GM19452 (cell line): ENCODE results near the gene NR2F2.

Experiments used
- ATAC-seq: cut with Tn5 transposase; IDR thresholded peaks from one replicate; pipeline ENCODE4 v1.9.1; 2021; ENCODE audit not compliant: unreplicated experiment

Gene NR2F2

GRCh38 chr15:96330450-96331143 lies at the start of gene NR2F2:
NR2F2 (plus strand) TSS chr15:96330700; CDS start chr15:96332106, 1,406 bp downstream.
- peak; percentile 58 for ATAC-seq

- ATAC-seq: no peak
Observed at GRCh38 chr15:96285305-96285704, 45.2 kb upstream of the NR2F2 start.

- ATAC-seq: no peak
Observed at GRCh38 chr15:96285729-96286254, 44.7 kb upstream of the NR2F2 start.

GRCh38 chr15:96290679-96291078 lies 39.8 kb upstream of the NR2F2 start:
- no peak for ATAC-seq

- no peak for ATAC-seq
Observed at GRCh38 chr15:96292635-96293034, 37.9 kb upstream of the NR2F2 start.

GRCh38 chr15:96293441-96293840 lies 37.1 kb upstream of the NR2F2 start:
- no peak for ATAC-seq

- ATAC-seq: no peak
Observed at GRCh38 chr15:96294766-96295165, 35.7 kb upstream of the NR2F2 start.

- no peak for ATAC-seq
Observed at GRCh38 chr15:96296264-96296663, 34.2 kb upstream of the NR2F2 start.

GRCh38 chr15:96297783-96298182 lies 32.7 kb upstream of the NR2F2 start:
- ATAC-seq: no peak

- no peak for ATAC-seq
Observed at GRCh38 chr15:96298217-96298616, 32.3 kb upstream of the NR2F2 start.

GRCh38 chr15:96300836-96301235 lies 29.7 kb upstream of the NR2F2 start:
- ATAC-seq: no peak

GRCh38 chr15:96303503-96304056 lies 26.9 kb upstream of the NR2F2 start:
- ATAC-seq: no peak

GRCh38 chr15:96304839-96305238 lies 25.7 kb upstream of the NR2F2 start:
- no peak for ATAC-seq

- ATAC-seq: no peak
Observed at GRCh38 chr15:96306321-96306720, 24.2 kb upstream of the NR2F2 start.

- no peak for ATAC-seq
Observed at GRCh38 chr15:96307856-96308394, 22.6 kb upstream of the NR2F2 start.

- no peak for ATAC-seq
Observed at GRCh38 chr15:96309143-96309660, 21.3 kb upstream of the NR2F2 start.

GRCh38 chr15:96311256-96311955 lies 19.1 kb upstream of the NR2F2 start:
- ATAC-seq: no peak

GRCh38 chr15:96311956-96312294 lies 18.6 kb upstream of the NR2F2 start:
- ATAC-seq: no peak

GRCh38 chr15:96312641-96313335 lies 17.7 kb upstream of the NR2F2 start:
- ATAC-seq: no peak

GRCh38 chr15:96314518-96314917 lies 16.0 kb upstream of the NR2F2 start:
- no peak for ATAC-seq

GRCh38 chr15:96314963-96315362 lies 15.5 kb upstream of the NR2F2 start:
- no peak for ATAC-seq
